HepG2 (cell line): ENCODE results near the gene HORMAD2.

Experiments used
- ARNTL ChIP-seq: sonication (generic); formaldehyde crosslinking; IDR thresholded peaks from 2 replicates; pipeline ENCODE4 v1.4.0; 2020; ENCODE audit warnings: mild to moderate bottlenecking, missing genetic modification reagents
- CREB1 ChIP-seq, 2 experiments: fragments of 450-650 bp in 1 of 2; IDR thresholded peaks; 2 replicates each; pipeline ENCODE4 v1.6.1; 2016 to 2017; ENCODE audit warnings: control low read depth in 1 of 2, mild to moderate bottlenecking in 1 of 2, missing compliant biosample characterization in 1 of 2, missing genetic modification characterization in 1 of 2
- CTCF ChIP-seq: sonication (generic); formaldehyde crosslinking; IDR thresholded peaks from 2 replicates; pipeline ENCODE4 v1.5.0; 2020; ENCODE audit warnings: mild to moderate bottlenecking, missing genetic modification reagents, moderate library complexity
- EP300 ChIP-seq, 3 experiments: sonication (generic) in 1 of 3; formaldehyde crosslinking in 1 of 3; IDR thresholded peaks; 2 replicates each; pipeline versions ENCODE4 v1.5.1 to v1.6.1; 2011 to 2020; ENCODE audit warnings: low read depth in 2 of 3, low read length in 2 of 3, borderline replicate concordance in 1 of 3, improper control_type of control experiment in 1 of 3, mild to moderate bottlenecking in 1 of 3, missing genetic modification reagents in 1 of 3, moderate library complexity in 1 of 3
- FOXJ3 ChIP-seq: sonication (generic); formaldehyde crosslinking; IDR thresholded peaks from 2 replicates; pipeline ENCODE4 v1.4.0; 2020; ENCODE audit warnings: missing genetic modification reagents, mild to moderate bottlenecking, borderline replicate concordance
- HOXA7 ChIP-seq: sonication (generic); formaldehyde crosslinking; IDR thresholded peaks from 2 replicates; pipeline ENCODE4 v1.8.1; 2022; ENCODE audit warnings: mild to moderate bottlenecking, missing genetic modification reagents, moderate library complexity
- IKZF5 ChIP-seq: IDR thresholded peaks from 2 replicates; pipeline ENCODE4 v1.6.1; 2018; ENCODE audit warnings: missing genetic modification reagents, mild to moderate bottlenecking, missing compliant biosample characterization
- PHB2 ChIP-seq: fragments of 450-650 bp; IDR thresholded peaks from 2 replicates; pipeline ENCODE4 v1.6.1; 2018; ENCODE audit not compliant: partially characterized antibody
- POLR2AphosphoS5 ChIP-seq: IDR thresholded peaks from 2 replicates; pipeline ENCODE4 v1.6.1; 2012; ENCODE audit warnings: low read depth, low read length
- ZBTB38 ChIP-seq: sonication (generic); formaldehyde crosslinking; IDR thresholded peaks from 2 replicates; pipeline ENCODE4 v1.5.1; 2020; ENCODE audit warnings: mild to moderate bottlenecking, missing genetic modification reagents
- ZNF136 ChIP-seq: sonication (generic); formaldehyde crosslinking; IDR thresholded peaks from 2 replicates; pipeline ENCODE4 v1.8.1; 2022; ENCODE audit warnings: low read depth, mild to moderate bottlenecking, moderate library complexity, missing genetic modification reagents
- ZNF274 ChIP-seq: sonication (generic); formaldehyde crosslinking; IDR thresholded peaks from 2 replicates; pipeline ENCODE4 v1.5.1; 2020; ENCODE audit warnings: mild to moderate bottlenecking, missing genetic modification reagents
- ZNF354B ChIP-seq: sonication (generic); formaldehyde crosslinking; IDR thresholded peaks from 2 replicates; pipeline ENCODE4 v1.8.0; 2022; ENCODE audit warnings: mild to moderate bottlenecking, missing genetic modification reagents
- ZNF580 ChIP-seq: IDR thresholded peaks from 2 replicates; pipeline ENCODE4 v1.6.1; 2016; ENCODE audit warnings: low read depth, borderline replicate concordance

GRCh38 chr22:30033901-30034300 is 46.4 kb upstream of the HORMAD2 start:
- TF ChIP-seq HOXA7 (no peak), EP300 (IDR thresholded peaks at IDR 0.05; ENCODE audit: low read depth in 2 of 2, low read length in 2 of 2) (no peak), EP300 (CRISPR knock-in tag; IDR thresholded peaks at IDR 0.05; ENCODE audit: borderline replicate concordance) (no peak), ZNF136 (CRISPR knock-in tag) (no peak), ARNTL (CRISPR knock-in tag) (no peak), PHB2 (no peak), IKZF5 (no peak), CTCF (CRISPR knock-in tag) (no peak), ZNF580 (CRISPR knock-in tag) (no peak), POLR2AphosphoS5 (no peak), ZBTB38 (no peak), ZNF274 (CRISPR knock-in tag) (no peak), FOXJ3 (CRISPR knock-in tag) (no peak), CREB1 (IDR thresholded peaks at IDR 0.05) (no peak), CREB1 (CRISPR knock-in tag; IDR thresholded peaks at IDR 0.05) (no peak), ZNF354B (CRISPR knock-in tag) (no peak)
